Keratinocyte (primary cell): ENCODE results near the gene OR10H5. TPM values are rescaled to one million over a fixed set of nuclear protein-coding genes. Genes with fewer than 3 reads are reported as not detected.
"Not testable (repeated sequence)": the region's sequence is repeated elsewhere in the genome, so short reads cannot be mapped to it uniquely, and the experiment has no call there.

Experiments used
- DNase-seq: peaks from one replicate; pipeline ENCODE4 v3.0.0-alpha.2; 2011; ENCODE audit warnings: low read depth, missing footprints, low spot score
- FAIRE-seq: peaks from 2 replicates; lab custom pipeline; 2011; peaks lifted over from hg19 to GRCh38; lab: Jason Lieb, UNC
- H2AFZ ChIP-seq: 2 replicates; pipeline ENCODE4 v1.6.0; 2012; ENCODE audit warnings: low read length, control low read depth, inconsistent platforms; ENCODE audit not compliant: control insufficient read depth
- H3K27ac ChIP-seq: 2 replicates; pipeline ENCODE4 v1.5.1; 2011; ENCODE audit warnings: low read length; ENCODE audit not compliant: control insufficient read depth, insufficient read depth
- H3K27me3 ChIP-seq: 3 replicates; pipeline ENCODE4 v1.6.0; 2011; ENCODE audit warnings: low read length; ENCODE audit not compliant: control insufficient read depth, insufficient read depth; ENCODE audit errors: extremely low read depth
- H3K36me3 ChIP-seq, 2 experiments: 2 replicates in 1 of 2; 3 replicates in 1 of 2; pipeline ENCODE4 v1.5.1; 2011; ENCODE audit warnings: low read length in 2 of 2, mild to moderate bottlenecking in 1 of 2; ENCODE audit not compliant: control insufficient read depth in 2 of 2, insufficient read depth in 2 of 2; ENCODE audit errors: extremely low read depth in 1 of 2
- H3K4me1 ChIP-seq: 3 replicates; pipeline ENCODE4 v1.5.1; 2011; ENCODE audit warnings: low read length; ENCODE audit not compliant: control insufficient read depth, insufficient read depth; ENCODE audit errors: extremely low read depth
- H3K4me2 ChIP-seq: 3 replicates; pipeline ENCODE4 v1.6.0; 2011; ENCODE audit warnings: low read depth, low read length; ENCODE audit not compliant: control insufficient read depth, insufficient read depth; ENCODE audit errors: extremely low read depth
- H3K4me3 ChIP-seq, 3 experiments: fragments of 200-600 bp in 1 of 3; sonication (generic) in 1 of 3; 2 replicates in 2 of 3; 3 replicates in 1 of 3; pipeline ENCODE4 v1.5.1; 2011 to 2016; ENCODE audit warnings: low read length in 3 of 3, mild to moderate bottlenecking in 3 of 3, control low read depth in 2 of 3, inconsistent platforms in 1 of 3, low read depth in 1 of 3, mixed read lengths in 1 of 3, mixed run types in 1 of 3, moderate library complexity in 1 of 3; ENCODE audit not compliant: control insufficient read depth in 2 of 3, insufficient read depth in 2 of 3; ENCODE audit errors: extremely low read depth in 1 of 3
- H3K79me2 ChIP-seq: 2 replicates; pipeline ENCODE4 v1.6.0; 2012; ENCODE audit warnings: low read length; ENCODE audit not compliant: control insufficient read depth, insufficient read depth
- H3K9ac ChIP-seq: 3 replicates; pipeline ENCODE4 v1.6.0; 2011; ENCODE audit warnings: low read length; ENCODE audit not compliant: control insufficient read depth, insufficient read depth; ENCODE audit errors: extremely low read depth
- H3K9me1 ChIP-seq: 3 replicates; pipeline ENCODE4 v1.6.0; 2011; ENCODE audit warnings: low read length; ENCODE audit not compliant: control insufficient read depth, insufficient read depth; ENCODE audit errors: extremely low read depth
- H3K9me3 ChIP-seq: 2 replicates; pipeline ENCODE4 v1.5.1; 2012; ENCODE audit warnings: low read depth, low read length; ENCODE audit not compliant: control insufficient read depth
- H4K20me1 ChIP-seq: 3 replicates; pipeline ENCODE4 v1.6.0; 2011; ENCODE audit warnings: low read length; ENCODE audit not compliant: control insufficient read depth, insufficient read depth; ENCODE audit errors: extremely low read depth
- EZH2 ChIP-seq: IDR thresholded peaks from one replicate; pipeline ENCODE4 v1.6.1; 2012; ENCODE audit warnings: inconsistent platforms, mild to moderate bottlenecking, low read length, moderate library complexity
- dilution Hi-C: fragments of 300-500 bp; cut with MboI; formaldehyde crosslinking; loops from one replicate; pipeline ENCODE4 v1.7.0; 2020; ENCODE audit warnings: low sequenced_read_pairs; ENCODE audit not compliant: extremely low pct_ligation_motif_present
- polyA plus RNA-seq, 5 experiments: library from polyadenylated mRNA; depleted of rRNA in 3 of 5; stranded (reverse) in 3 of 5; stranded (forward) in 1 of 5; unstranded in 1 of 5; fragments of >200 nt; gene quantifications; 1 replicate in 1 of 5; 2 replicates in 3 of 5; 3 replicates in 1 of 5; pipeline versions ENCODE4 v1.2.1 to v1.2.3, GENCODE V29; 2011 to 2012; ENCODE audit warnings: missing spikeins in 2 of 5, low read depth in 1 of 5, low replicate concordance in 1 of 5
- TF ChIP-seq, protein P1 (sequence below), 3 experiments: IDR thresholded peaks in 1 of 3; conservative IDR thresholded peaks in 1 of 3; optimal IDR thresholded peaks in 1 of 3; 2 replicates in 2 of 3; 3 replicates in 1 of 3; pipeline versions ENCODE3 to v1.5.1; 2011; ENCODE audit warnings: low read length in 3 of 3, mild to moderate bottlenecking in 3 of 3, moderate library complexity in 2 of 3, control low read depth in 1 of 3, inconsistent platforms in 1 of 3; ENCODE audit not compliant: insufficient read depth in 2 of 3; ENCODE audit errors: extremely low read depth in 1 of 3

OR10H5 gene
- polyA plus RNA-seq, 1 donor (not counting 4 experiments of a cell fraction or from before 2014, with no cell fraction given): not detected

DNA sequence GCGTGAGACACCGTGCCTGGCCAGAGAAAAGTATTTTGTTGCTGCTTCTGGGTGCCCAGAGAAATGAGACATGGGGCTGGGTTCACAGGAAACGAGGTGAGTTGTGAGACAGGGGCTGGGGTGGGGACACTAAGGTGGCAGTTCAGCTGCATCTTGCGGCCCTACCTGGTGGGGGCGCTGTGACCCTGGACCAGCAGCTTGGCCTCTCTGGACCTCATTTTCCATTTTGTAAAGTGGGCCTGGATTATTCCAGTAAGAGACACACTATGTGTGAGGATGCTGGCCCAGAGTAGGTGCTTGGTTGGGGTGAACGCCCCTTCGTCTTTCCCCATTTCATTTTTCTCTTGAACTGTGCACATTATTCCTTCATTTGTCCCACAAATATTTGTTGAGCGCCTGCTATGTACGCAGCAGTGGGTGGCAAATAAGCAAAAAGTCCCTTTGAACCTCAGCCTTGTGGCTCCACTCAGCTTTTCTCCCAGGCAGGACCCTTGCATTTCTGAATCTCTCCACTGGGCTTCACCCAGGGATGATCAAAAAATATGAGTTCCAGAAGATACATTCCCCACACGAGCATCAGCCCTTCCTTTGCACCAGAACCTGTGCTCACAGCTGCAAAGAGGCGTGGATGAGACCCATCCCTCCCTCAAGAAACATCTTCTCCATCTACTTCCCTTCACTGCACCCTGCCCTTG lies 54.6 kb downstream of the OR10H5 start:
- Histone ChIP-seq H2AFZ (no peak overlapping the region), H3K4me1 (peaks cover 10% of the 10 kb centered on the region), H3K9me1 (no peaks in the 10 kb centered on the region), H3K27ac (no peak overlapping the region), H3K9me3 (no peaks in the 10 kb centered on the region), H3K9ac (no peak overlapping the region), H4K20me1 (no peaks in the 10 kb centered on the region), H3K36me3 (no peaks in the 10 kb centered on the region), H3K4me3 (no peak overlapping the region), H3K4me2 (no peak overlapping the region), H3K27me3 (peaks cover 6% of the 10 kb centered on the region), H3K79me2 (no peaks in the 10 kb centered on the region)
- no peak for TF ChIP-seq EZH2
- TF ChIP-seq, protein P1, sequence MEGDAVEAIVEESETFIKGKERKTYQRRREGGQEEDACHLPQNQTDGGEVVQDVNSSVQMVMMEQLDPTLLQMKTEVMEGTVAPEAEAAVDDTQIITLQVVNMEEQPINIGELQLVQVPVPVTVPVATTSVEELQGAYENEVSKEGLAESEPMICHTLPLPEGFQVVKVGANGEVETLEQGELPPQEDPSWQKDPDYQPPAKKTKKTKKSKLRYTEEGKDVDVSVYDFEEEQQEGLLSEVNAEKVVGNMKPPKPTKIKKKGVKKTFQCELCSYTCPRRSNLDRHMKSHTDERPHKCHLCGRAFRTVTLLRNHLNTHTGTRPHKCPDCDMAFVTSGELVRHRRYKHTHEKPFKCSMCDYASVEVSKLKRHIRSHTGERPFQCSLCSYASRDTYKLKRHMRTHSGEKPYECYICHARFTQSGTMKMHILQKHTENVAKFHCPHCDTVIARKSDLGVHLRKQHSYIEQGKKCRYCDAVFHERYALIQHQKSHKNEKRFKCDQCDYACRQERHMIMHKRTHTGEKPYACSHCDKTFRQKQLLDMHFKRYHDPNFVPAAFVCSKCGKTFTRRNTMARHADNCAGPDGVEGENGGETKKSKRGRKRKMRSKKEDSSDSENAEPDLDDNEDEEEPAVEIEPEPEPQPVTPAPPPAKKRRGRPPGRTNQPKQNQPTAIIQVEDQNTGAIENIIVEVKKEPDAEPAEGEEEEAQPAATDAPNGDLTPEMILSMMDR (optimal IDR thresholded peaks at IDR 0.05 in 1 of 3, IDR thresholded peaks at IDR 0.05 in 1 of 3, conservative IDR thresholded peaks at IDR 0.05 in 1 of 3; ENCODE audit: extremely low read depth in 1 of 3, insufficient read depth in 2 of 3, low read length in 3 of 3): peak in 2 of 3 experiments; percentile 35 to 49
- DNase-seq (no peak), FAIRE-seq (no peak)
- dilution Hi-C loops: no loop called here

DNA sequence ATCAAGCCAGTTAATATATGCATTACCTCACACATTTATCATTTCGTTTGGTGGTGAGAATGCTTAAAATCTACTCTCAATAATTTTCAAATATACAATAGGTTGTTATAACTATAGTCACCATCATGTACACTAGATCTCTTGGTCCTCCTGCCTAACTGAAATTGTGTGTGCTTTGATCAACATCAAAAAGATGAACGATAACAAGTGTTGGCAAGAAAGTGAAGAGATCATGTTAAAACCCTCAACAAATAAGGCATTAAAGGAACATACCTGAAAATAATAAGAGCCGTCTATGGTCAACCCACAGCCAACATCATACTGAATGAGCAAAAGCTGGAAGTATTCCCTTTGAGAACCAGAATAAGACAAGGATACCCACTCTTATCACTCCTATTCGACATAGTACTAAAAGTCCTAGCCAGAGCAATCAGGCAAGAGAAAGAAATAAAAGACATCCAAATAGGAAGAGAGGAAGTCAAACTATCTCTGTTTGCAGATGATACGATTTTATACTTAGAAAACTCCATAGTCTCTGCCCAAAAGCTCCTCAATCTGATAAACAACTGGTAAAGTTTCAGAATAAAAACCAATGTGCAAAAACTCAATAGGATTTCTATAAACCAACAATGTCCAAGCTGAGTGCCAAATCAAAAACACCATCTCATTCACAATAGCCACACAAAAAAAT lies 55.9 kb downstream of the OR10H5 start:
- FAIRE-seq: no peak
- DNase-seq: no peak
- Histone ChIP-seq H3K36me3 (no peaks in the 10 kb centered on the region), H3K27ac (no peak overlapping the region), H4K20me1 (no peaks in the 10 kb centered on the region), H3K79me2 (no peaks in the 10 kb centered on the region), H3K4me2 (no peak overlapping the region), H3K9ac (no peak overlapping the region), H2AFZ (no peak overlapping the region), H3K9me3 (no peaks in the 10 kb centered on the region), H3K27me3 (peaks cover 6% of the 10 kb centered on the region), H3K9me1 (no peaks in the 10 kb centered on the region), H3K4me3 (no peak overlapping the region), H3K4me1 (peaks cover 2% of the 10 kb centered on the region)
- no peak for TF ChIP-seq EZH2
- TF ChIP-seq, protein P1 (optimal IDR thresholded peaks at IDR 0.05 in 1 of 3, IDR thresholded peaks at IDR 0.05 in 1 of 3, conservative IDR thresholded peaks at IDR 0.05 in 1 of 3; ENCODE audit: extremely low read depth in 1 of 3, insufficient read depth in 2 of 3, low read length in 3 of 3): no peak
- dilution Hi-C loops: no loop called here

DNA sequence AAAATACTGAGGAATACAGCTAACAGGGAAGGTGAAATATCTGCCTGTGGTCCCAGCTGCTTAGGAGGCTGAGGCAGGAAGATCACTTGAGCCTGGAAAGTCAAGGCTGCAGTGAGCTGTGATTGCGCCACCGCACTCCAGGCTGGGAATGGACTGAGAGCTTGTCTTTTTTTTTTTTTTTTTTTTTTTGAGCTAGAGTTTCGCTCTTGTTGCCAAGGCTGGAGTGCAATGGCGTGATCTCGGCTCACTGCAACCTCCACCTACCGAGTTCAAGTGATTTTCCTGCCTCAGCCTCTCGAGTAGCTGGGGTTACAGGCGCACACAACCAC lies 56.4 kb downstream of the OR10H5 start:
- FAIRE-seq, H3K4me2 ChIP-seq, H3K9ac ChIP-seq, H3K9me3 ChIP-seq, H3K4me3 ChIP-seq, H3K27ac ChIP-seq, H3K9me1 ChIP-seq, DNase-seq, H3K36me3 ChIP-seq, H2AFZ ChIP-seq, dilution Hi-C loops, H3K79me2 ChIP-seq, H3K27me3 ChIP-seq, H4K20me1 ChIP-seq, H3K4me1 ChIP-seq: not testable (repeated sequence)
